Hematopoietic multipotent progenitor cell treated with erythropoietin and hydrocortisone succinate and interleukin-3 and kit ligand, for 15 days (in vitro differentiated cells): Measurements from ENCODE around the gene GOLGB1.
"Not testable (repeated sequence)": the region's sequence is repeated elsewhere in the genome, so short reads cannot be mapped to it uniquely, and the experiment has no call there.

Experiments
- DNase-seq: peaks from one replicate; pipeline ENCODE4 v3.0.0-alpha.2; 2015; ENCODE audit warnings: low spot score

The GOLGB1 gene

GRCh38 chr3:121747976-121748375 is 1.6 kb downstream of the GOLGB1 start:
- no peak for DNase-seq

GRCh38 chr3:121743106-121743505 is 6.4 kb downstream of the GOLGB1 start:
- not testable (repeated sequence) for DNase-seq

GRCh38 chr3:121740896-121741295 is 8.6 kb downstream of the GOLGB1 start:
- no peak for DNase-seq

GRCh38 chr3:121739902-121740301 is 9.6 kb downstream of the GOLGB1 start:
- DNase-seq, result no peak

- DNase-seq, result no peak
Measured at GRCh38 chr3:121737644-121738043, 11.9 kb downstream of the GOLGB1 start.

GRCh38 chr3:121736112-121736511 is 13.4 kb downstream of the GOLGB1 start:
- DNase-seq, result no peak

- DNase-seq, result no peak
Measured at GRCh38 chr3:121735047-121735696, 14.4 kb downstream of the GOLGB1 start.

- no peak for DNase-seq
Measured at GRCh38 chr3:121730940-121731687, 18.4 kb downstream of the GOLGB1 start.

- no peak for DNase-seq
Measured at GRCh38 chr3:121724130-121724529, 25.4 kb downstream of the GOLGB1 start.

- no peak for DNase-seq
Measured at GRCh38 chr3:121723485-121723884, 26.1 kb downstream of the GOLGB1 start.

- DNase-seq, result no peak
Measured at GRCh38 chr3:121722411-121722810, 27.1 kb downstream of the GOLGB1 start.

GRCh38 chr3:121720163-121720562 is 29.4 kb downstream of the GOLGB1 start:
- DNase-seq, result no peak

- no peak for DNase-seq
Measured at GRCh38 chr3:121719423-121719822, 30.1 kb downstream of the GOLGB1 start.

- no peak for DNase-seq
Measured at GRCh38 chr3:121718205-121718846, 31.2 kb downstream of the GOLGB1 start.

- no peak for DNase-seq
Measured at GRCh38 chr3:121710347-121710746, 39.2 kb downstream of the GOLGB1 start.

GRCh38 chr3:121707531-121708273 is 41.8 kb downstream of the GOLGB1 start:
- DNase-seq, result no peak

GRCh38 chr3:121705541-121705940 is 44.0 kb downstream of the GOLGB1 start:
- no peak for DNase-seq

GRCh38 chr3:121703973-121704372 is 45.6 kb downstream of the GOLGB1 start:
- DNase-seq, result no peak

- DNase-seq, result no peak
Measured at GRCh38 chr3:121698901-121699300, 50.6 kb downstream of the GOLGB1 start.

GRCh38 chr3:121698476-121698875 is 51.1 kb downstream of the GOLGB1 start:
- no peak for DNase-seq

- no peak for DNase-seq
Measured at GRCh38 chr3:121696186-121696585, 53.4 kb downstream of the GOLGB1 start.

GRCh38 chr3:121692010-121692699 is 57.4 kb downstream of the GOLGB1 start:
- no peak for DNase-seq
